IMR-90 (cell line): ENCODE measurements around the gene GALNT17. TPM values are rescaled to one million over a fixed set of nuclear protein-coding genes. Genes with fewer than 3 reads are reported as not detected.

Experiments
- ATAC-seq: fragments of 200-7000 bp; cut with Tn5 transposase; 2 replicates; pipeline ENCODE4 v1.9.1; 2020; ENCODE audit warnings: low read depth, mild to moderate bottlenecking, moderate library complexity
- BruUV-seq: library from RNA; stranded (reverse); fragments of 400-500 nt; replicated peaks from 2 replicates; lab custom pipeline; 2021; lab: Mats Ljungman, UMichigan
- CTCF ChIA-PET: fragments of 300-600 bp; formaldehyde crosslinking; extraction: SDS; loops from one replicate; lab custom pipeline; 2021; ENCODE audit warnings: antibody characterized with exemption; lab: Yijun Ruan, JAX
- POLR2A ChIA-PET: fragments of 300-600 bp; sonication (Branson Sonifier 250); formaldehyde crosslinking; loops from one replicate; lab custom pipeline; 2022; ENCODE audit warnings: antibody characterized with exemption; ENCODE audit not compliant: unreplicated experiment; lab: Charles Lee
- DNase-seq: peaks from one replicate; pipeline ENCODE4 v3.0.0; 2013
- H2AFZ ChIP-seq: replicated peaks from 2 replicates; pipeline ENCODE3; 2013; ENCODE audit warnings: low read length, mild to moderate bottlenecking; ENCODE audit not compliant: poor library complexity
- H2AK5ac ChIP-seq: 2 replicates; pipeline ENCODE4 v1.6.1; 2013; ENCODE audit warnings: low read depth, low read length, inconsistent platforms
- H2AK9ac ChIP-seq: replicated peaks from 2 replicates; pipeline ENCODE3; 2013; ENCODE audit warnings: mild to moderate bottlenecking, low read depth, low read length, moderate library complexity; ENCODE audit not compliant: poor library complexity
- H2BK120ac ChIP-seq: 2 replicates; pipeline ENCODE4 v1.6.1; 2013; ENCODE audit warnings: low read depth, low read length, inconsistent platforms
- H2BK15ac ChIP-seq: 3 replicates; pipeline ENCODE4 v1.6.1; 2013; ENCODE audit warnings: low read depth, low read length, inconsistent platforms
- H2BK20ac ChIP-seq: 2 replicates; pipeline ENCODE4 v1.6.1; 2013; ENCODE audit warnings: low read depth, mild to moderate bottlenecking, inconsistent platforms, low read length, moderate library complexity
- H2BK5ac ChIP-seq: 2 replicates; pipeline ENCODE4 v1.6.1; 2013; ENCODE audit warnings: mild to moderate bottlenecking, low read depth, low read length, inconsistent platforms; ENCODE audit not compliant: poor library complexity, severe bottlenecking
- H3K14ac ChIP-seq: replicated peaks from 2 replicates; pipeline ENCODE4 v1.6.1; 2013; ENCODE audit warnings: low read depth, low read length, inconsistent platforms
- H3K18ac ChIP-seq: 2 replicates; pipeline ENCODE4 v1.6.1; 2013; ENCODE audit warnings: low read depth, low read length, control low read depth
- H3K23ac ChIP-seq: 2 replicates; pipeline ENCODE4 v1.6.1; 2013; ENCODE audit warnings: low read depth, low read length, inconsistent platforms
- H3K27ac ChIP-seq: 2 replicates; pipeline ENCODE4 v1.5.1; 2013; ENCODE audit warnings: mild to moderate bottlenecking, control low read depth, low read length; ENCODE audit not compliant: insufficient read depth
- H3K27me3 ChIP-seq: 2 replicates; pipeline ENCODE4 v1.6.1; 2013; ENCODE audit warnings: low read length; ENCODE audit not compliant: control insufficient read depth, insufficient read depth
- H3K36me3 ChIP-seq: 2 replicates; pipeline ENCODE4 v1.6.1; 2013; ENCODE audit warnings: low read length, mixed read lengths; ENCODE audit not compliant: control insufficient read depth, insufficient read depth
- H3K4ac ChIP-seq: 2 replicates; pipeline ENCODE4 v1.6.1; 2013; ENCODE audit warnings: low read depth, low read length, inconsistent platforms
- H3K4me1 ChIP-seq: 2 replicates; pipeline ENCODE4 v1.6.1; 2013; ENCODE audit warnings: low read length, mixed read lengths; ENCODE audit not compliant: control insufficient read depth, insufficient read depth
- H3K4me2 ChIP-seq: 2 replicates; pipeline ENCODE4 v1.6.1; 2013; ENCODE audit warnings: low read depth, mild to moderate bottlenecking, control low read depth, low read length, moderate library complexity
- H3K4me3 ChIP-seq: 2 replicates; pipeline ENCODE4 v1.5.1; 2013; ENCODE audit warnings: low read depth, mild to moderate bottlenecking, control low read depth, low read length, moderate library complexity; ENCODE audit not compliant: insufficient read depth
- H3K56ac ChIP-seq: 2 replicates; pipeline ENCODE4 v1.6.1; 2013; ENCODE audit warnings: low read length, inconsistent platforms; ENCODE audit not compliant: insufficient read depth; ENCODE audit errors: extremely low read depth
- H3K79me1 ChIP-seq, 2 experiments: 2 replicates each; pipeline ENCODE4 v1.6.1; 2013; ENCODE audit warnings: low read length in 2 of 2, inconsistent platforms in 1 of 2, low read depth in 1 of 2
- H3K9ac ChIP-seq: 2 replicates; pipeline ENCODE4 v1.6.1; 2013; ENCODE audit warnings: low read depth, low read length, control low read depth
- H3K9me1 ChIP-seq: 2 replicates; pipeline ENCODE4 v1.6.1; 2013; ENCODE audit warnings: low read length, inconsistent platforms; ENCODE audit not compliant: insufficient read depth
- H3K9me3 ChIP-seq: 2 replicates; pipeline ENCODE4 v1.6.1; 2013; ENCODE audit warnings: low read length; ENCODE audit not compliant: control insufficient read depth, insufficient read depth
- H4K20me1 ChIP-seq: 2 replicates; pipeline ENCODE4 v1.6.1; 2013; ENCODE audit warnings: low read length, inconsistent platforms; ENCODE audit not compliant: insufficient read depth
- H4K5ac ChIP-seq: 2 replicates; pipeline ENCODE4 v1.6.1; 2013; ENCODE audit warnings: mild to moderate bottlenecking, low read depth, low read length, control low read depth
- H4K8ac ChIP-seq, 2 experiments: 2 replicates each; pipeline ENCODE4 v1.6.1; 2013; ENCODE audit warnings: low read depth in 2 of 2, low read length in 2 of 2, control low read depth in 1 of 2, inconsistent platforms in 1 of 2
- H4K91ac ChIP-seq: 2 replicates; pipeline ENCODE4 v1.6.1; 2013; ENCODE audit warnings: low read depth, low read length, inconsistent platforms; ENCODE audit not compliant: insufficient read depth
- BHLHE40 ChIP-seq: fragments of 150-350 bp; IDR thresholded peaks from 2 replicates; pipeline ENCODE4 v1.6.1; 2016; ENCODE audit warnings: mild to moderate bottlenecking, low read depth, low read length
- CEBPB ChIP-seq: IDR thresholded peaks from 2 replicates; pipeline ENCODE4 v1.6.1; 2012; ENCODE audit warnings: low read depth, low read length, improper control_type of control experiment
- CHD1 ChIP-seq: IDR thresholded peaks from 2 replicates; pipeline ENCODE4 v1.6.1; 2012; ENCODE audit warnings: low read depth, low read length, improper control_type of control experiment
- FOS ChIP-seq: fragments of 150-350 bp; IDR thresholded peaks from 2 replicates; pipeline ENCODE4 v1.6.1; 2016; ENCODE audit warnings: low read depth, low read length
- MAFK ChIP-seq: IDR thresholded peaks from 2 replicates; pipeline ENCODE4 v1.6.1; 2012; ENCODE audit warnings: low read depth, low read length, improper control_type of control experiment
- NFE2L2 ChIP-seq: fragments of 150-350 bp; IDR thresholded peaks from 2 replicates; pipeline ENCODE4 v1.6.1; 2016; ENCODE audit warnings: low read depth, mild to moderate bottlenecking, low read length
- POLR2A ChIP-seq: IDR thresholded peaks from 2 replicates; pipeline ENCODE4 v1.6.1; 2012; ENCODE audit warnings: mild to moderate bottlenecking, low read depth, low read length
- RAD21 ChIP-seq: IDR thresholded peaks from 2 replicates; pipeline ENCODE4 v1.6.1; 2012; ENCODE audit warnings: low read length, improper control_type of control experiment
- RCOR1 ChIP-seq: IDR thresholded peaks from 2 replicates; pipeline ENCODE4 v1.6.1; 2012; ENCODE audit warnings: mild to moderate bottlenecking, low read length, improper control_type of control experiment; ENCODE audit not compliant: insufficient replicate concordance
- RFX5 ChIP-seq: IDR thresholded peaks from 2 replicates; pipeline ENCODE4 v1.8.0; 2012; ENCODE audit warnings: low read depth, mild to moderate bottlenecking, low read length, moderate library complexity
- SMC3 ChIP-seq: fragments of 150-350 bp; IDR thresholded peaks from 2 replicates; pipeline ENCODE4 v1.6.1; 2016; ENCODE audit warnings: low read depth, mild to moderate bottlenecking, antibody characterized with exemption, low read length, moderate library complexity
- WGBS, 2 experiments: methylation state at CpG; one replicate each; pipeline versions ENCODE4 v1.1.5 to v1.1.7; 2013; ENCODE audit warnings: missing lambda C conversion rate in 2 of 2; ENCODE audit not compliant: insufficient read length in 1 of 2; ENCODE audit errors: extremely low coverage in 2 of 2; 5-methylcytosine and 5-hydroxymethylcytosine counted together
- dilution Hi-C: fragments of 300-500 bp; cut with HindIII; formaldehyde crosslinking; loops from one replicate; pipeline ENCODE4 v1.14.3; 2018; ENCODE audit warnings: low sequenced_read_pairs; ENCODE audit not compliant: unreplicated experiment
- in situ Hi-C: fragments of 300-500 bp; cut with MboI; formaldehyde crosslinking; loops from 3 replicates; pipeline ENCODE4 v1.14.3; 2019; ENCODE audit warnings: low sequenced_read_pairs, inconsistent platforms, mixed read lengths
- intact Hi-C: fragments of 100-400 bp; cut with micrococcal nuclease; formaldehyde crosslinking; loops from 2 replicates; pipeline ENCODE4 v1.10.0; 2022
- polyA plus RNA-seq, 3 experiments: library from polyadenylated mRNA; depleted of rRNA; stranded (reverse); fragments of >200 nt; gene quantifications; 2 replicates each; pipeline ENCODE4 v1.2.3, GENCODE V29; 2012; ENCODE audit warnings: low replicate concordance in 1 of 3
- total RNA-seq: library from RNA; depleted of rRNA; stranded (reverse); fragments of >200 nt; gene quantifications from 2 replicates; pipeline ENCODE4 v1.2.3, GENCODE V29; 2012
- TF ChIP-seq, protein P1 (sequence below): fragments of 150-350 bp; IDR thresholded peaks from 2 replicates; pipeline ENCODE4 v1.6.1; 2017; ENCODE audit warnings: mild to moderate bottlenecking, antibody characterized with exemption, low read length, low read depth
- TF ChIP-seq, protein P2 (sequence below): conservative IDR thresholded peaks from 2 replicates; pipeline ENCODE4 v1.5.1; 2012; ENCODE audit warnings: mild to moderate bottlenecking, low read depth, low read length, improper control_type of control experiment

Gene GALNT17
- total and polyA plus RNA-seq, 2 of the 4 experiments (the other 2 are of a cell fraction): not detected

DNA sequence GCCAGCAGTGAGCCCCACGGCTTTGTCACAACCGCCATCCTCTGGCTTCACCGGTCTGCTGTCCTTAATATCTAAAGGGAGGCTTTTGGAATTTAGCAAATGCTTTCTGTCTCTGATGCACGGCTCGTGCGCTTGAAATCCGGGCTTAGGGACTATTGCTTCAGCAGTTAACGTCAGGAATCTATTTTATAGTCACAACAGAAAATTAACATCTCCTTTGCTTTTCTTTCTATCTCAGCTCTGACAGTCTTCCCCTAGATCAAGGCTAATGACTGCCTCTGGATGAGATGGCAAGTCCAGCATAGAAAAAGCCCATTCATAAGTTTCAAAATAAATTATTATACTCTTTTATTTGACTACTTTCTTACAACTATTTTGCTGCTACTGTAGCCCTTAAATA, 423.8 kb downstream of the GALNT17 start:
- no peaks in the 10 kb centered on the region for H3K4me1 ChIP-seq
- no peak for TF ChIP-seq MAFK
- TF ChIP-seq NFE2L2: no peak
- TF ChIP-seq RAD21: no peak
- no peak for TF ChIP-seq RCOR1
- TF ChIP-seq, protein P1, sequence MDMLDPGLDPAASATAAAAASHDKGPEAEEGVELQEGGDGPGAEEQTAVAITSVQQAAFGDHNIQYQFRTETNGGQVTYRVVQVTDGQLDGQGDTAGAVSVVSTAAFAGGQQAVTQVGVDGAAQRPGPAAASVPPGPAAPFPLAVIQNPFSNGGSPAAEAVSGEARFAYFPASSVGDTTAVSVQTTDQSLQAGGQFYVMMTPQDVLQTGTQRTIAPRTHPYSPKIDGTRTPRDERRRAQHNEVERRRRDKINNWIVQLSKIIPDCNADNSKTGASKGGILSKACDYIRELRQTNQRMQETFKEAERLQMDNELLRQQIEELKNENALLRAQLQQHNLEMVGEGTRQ: no peak
- no peak for TF ChIP-seq BHLHE40
- TF ChIP-seq CHD1: no peak
- no peak for TF ChIP-seq RFX5
- no peak for TF ChIP-seq SMC3
- TF ChIP-seq, protein P2, sequence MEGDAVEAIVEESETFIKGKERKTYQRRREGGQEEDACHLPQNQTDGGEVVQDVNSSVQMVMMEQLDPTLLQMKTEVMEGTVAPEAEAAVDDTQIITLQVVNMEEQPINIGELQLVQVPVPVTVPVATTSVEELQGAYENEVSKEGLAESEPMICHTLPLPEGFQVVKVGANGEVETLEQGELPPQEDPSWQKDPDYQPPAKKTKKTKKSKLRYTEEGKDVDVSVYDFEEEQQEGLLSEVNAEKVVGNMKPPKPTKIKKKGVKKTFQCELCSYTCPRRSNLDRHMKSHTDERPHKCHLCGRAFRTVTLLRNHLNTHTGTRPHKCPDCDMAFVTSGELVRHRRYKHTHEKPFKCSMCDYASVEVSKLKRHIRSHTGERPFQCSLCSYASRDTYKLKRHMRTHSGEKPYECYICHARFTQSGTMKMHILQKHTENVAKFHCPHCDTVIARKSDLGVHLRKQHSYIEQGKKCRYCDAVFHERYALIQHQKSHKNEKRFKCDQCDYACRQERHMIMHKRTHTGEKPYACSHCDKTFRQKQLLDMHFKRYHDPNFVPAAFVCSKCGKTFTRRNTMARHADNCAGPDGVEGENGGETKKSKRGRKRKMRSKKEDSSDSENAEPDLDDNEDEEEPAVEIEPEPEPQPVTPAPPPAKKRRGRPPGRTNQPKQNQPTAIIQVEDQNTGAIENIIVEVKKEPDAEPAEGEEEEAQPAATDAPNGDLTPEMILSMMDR: no peak
- no peak for TF ChIP-seq CEBPB
- no peak for TF ChIP-seq FOS
- TF ChIP-seq POLR2A: no peak
- no peak overlapping the region for H2BK120ac ChIP-seq
- no peak overlapping the region for H2BK15ac ChIP-seq
- no peak overlapping the region for H4K5ac ChIP-seq
- H2AK5ac ChIP-seq: no peak overlapping the region
- POLR2A ChIA-PET: no interaction called here
- H4K91ac ChIP-seq: no peak overlapping the region
- H3K27ac ChIP-seq: no peak overlapping the region
- no TSS peak for BruUV-seq
- no peak overlapping the region for H4K8ac ChIP-seq
- intact Hi-C loops (no loop called here), in situ Hi-C loops (no loop called here), dilution Hi-C loops (no loop called here)
- no peaks in the 10 kb centered on the region for H3K9me1 ChIP-seq
- H3K9ac ChIP-seq: no peak overlapping the region
- H3K9me3 ChIP-seq: peaks cover 12% of the 10 kb centered on the region
- H2AFZ ChIP-seq: no peak overlapping the region
- no peaks in the 10 kb centered on the region for H3K36me3 ChIP-seq
- H3K14ac ChIP-seq: no peak overlapping the region
- H3K23ac ChIP-seq: no peak overlapping the region
- H2BK20ac ChIP-seq: no peak overlapping the region
- H3K4me2 ChIP-seq: no peak overlapping the region
- DNase-seq: no peak
- no peaks in the 10 kb centered on the region for H4K20me1 ChIP-seq
- H3K79me1 ChIP-seq: no peaks in the 10 kb centered on the region
- no peak overlapping the region for H2BK5ac ChIP-seq
- no peak overlapping the region for H3K56ac ChIP-seq
- no peak overlapping the region for H3K4me3 ChIP-seq
- 60% methylated on average over 5 of the region's 8 CpGs; no CpG with 5 or more reads in 1 of the 2 experiments for WGBS, 2 experiments
- CTCF ChIA-PET: no interaction called here
- H3K4ac ChIP-seq: no peak overlapping the region
- no peak for ATAC-seq
- H3K27me3 ChIP-seq: no peaks in the 10 kb centered on the region
- H3K18ac ChIP-seq: no peak overlapping the region
- H2AK9ac ChIP-seq: no peak overlapping the region
